ENCODE measurements around the gene MAST4.

The MAST4 gene

DNA sequence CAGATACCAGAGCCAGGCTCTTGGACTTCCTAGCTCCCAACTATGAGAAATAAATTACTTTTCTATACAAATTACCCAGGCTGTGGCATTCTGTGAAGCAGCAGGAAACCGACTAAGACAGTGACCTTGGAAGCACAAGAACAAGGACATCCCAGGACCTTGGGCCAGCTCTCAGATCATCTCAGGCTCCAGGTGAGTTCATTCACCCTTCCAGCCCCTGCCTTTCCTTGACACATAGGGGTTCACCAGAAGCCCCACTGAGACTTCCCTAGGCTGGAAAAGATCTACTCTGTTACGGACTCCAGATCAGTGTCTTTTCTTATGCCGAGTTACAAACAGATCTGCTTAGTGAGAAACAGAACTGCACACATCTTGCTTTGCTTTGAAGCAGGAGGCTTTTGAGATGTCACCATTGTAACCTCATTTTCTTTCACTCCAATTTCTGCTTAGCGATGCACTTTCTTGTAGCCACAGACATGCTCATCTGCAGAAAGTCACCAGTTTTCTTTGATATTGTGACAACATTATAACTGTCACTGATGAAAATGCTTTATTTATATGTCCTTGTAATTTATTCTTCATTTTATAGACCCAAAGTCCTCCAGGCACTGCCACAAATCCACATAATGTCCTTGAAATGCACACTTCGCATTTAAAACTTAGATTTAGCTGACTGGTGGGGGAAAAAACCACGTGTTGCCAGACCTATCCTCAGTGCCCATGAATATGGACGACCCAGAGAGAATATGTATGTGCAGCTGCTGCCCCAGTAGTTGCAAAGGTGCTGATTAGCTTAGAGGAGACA is 592.3 kb downstream of the MAST4 start:
- no peak for DNase-seq (ENCODE audit: low read depth)

GRCh38 chr5:67189079-67189354 is 592.8 kb downstream of the MAST4 start:
- no peak for DNase-seq (ENCODE audit: low read depth)

GRCh38 chr5:67189931-67190330 is 593.7 kb downstream of the MAST4 start:
- no peak for DNase-seq (ENCODE audit: low read depth)

- DNase-seq (ENCODE audit: low read depth): no peak
Observed at GRCh38 chr5:67190410-67190809, 594.2 kb downstream of the MAST4 start.

DNA sequence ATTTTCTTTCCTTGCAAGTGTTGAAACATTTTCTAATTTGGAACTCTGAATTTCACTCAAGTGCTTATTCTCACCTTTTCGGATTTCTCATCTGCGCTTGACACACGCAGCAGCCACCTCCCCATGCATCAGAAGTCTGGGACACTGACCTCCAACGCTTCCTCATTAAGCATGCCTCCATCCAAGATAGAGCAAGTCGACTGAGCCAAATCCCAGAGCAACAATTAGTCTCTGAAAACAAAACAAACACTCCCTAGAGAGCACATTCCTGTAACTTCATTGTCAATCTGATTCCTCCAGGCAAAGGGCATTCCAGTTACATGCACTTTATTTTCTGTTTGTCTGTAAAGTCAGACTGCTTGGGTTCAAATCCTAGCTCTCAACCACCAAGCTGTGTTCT is 594.7 kb downstream of the MAST4 start:
- DNase-seq (ENCODE audit: low read depth): no peak

DNA sequence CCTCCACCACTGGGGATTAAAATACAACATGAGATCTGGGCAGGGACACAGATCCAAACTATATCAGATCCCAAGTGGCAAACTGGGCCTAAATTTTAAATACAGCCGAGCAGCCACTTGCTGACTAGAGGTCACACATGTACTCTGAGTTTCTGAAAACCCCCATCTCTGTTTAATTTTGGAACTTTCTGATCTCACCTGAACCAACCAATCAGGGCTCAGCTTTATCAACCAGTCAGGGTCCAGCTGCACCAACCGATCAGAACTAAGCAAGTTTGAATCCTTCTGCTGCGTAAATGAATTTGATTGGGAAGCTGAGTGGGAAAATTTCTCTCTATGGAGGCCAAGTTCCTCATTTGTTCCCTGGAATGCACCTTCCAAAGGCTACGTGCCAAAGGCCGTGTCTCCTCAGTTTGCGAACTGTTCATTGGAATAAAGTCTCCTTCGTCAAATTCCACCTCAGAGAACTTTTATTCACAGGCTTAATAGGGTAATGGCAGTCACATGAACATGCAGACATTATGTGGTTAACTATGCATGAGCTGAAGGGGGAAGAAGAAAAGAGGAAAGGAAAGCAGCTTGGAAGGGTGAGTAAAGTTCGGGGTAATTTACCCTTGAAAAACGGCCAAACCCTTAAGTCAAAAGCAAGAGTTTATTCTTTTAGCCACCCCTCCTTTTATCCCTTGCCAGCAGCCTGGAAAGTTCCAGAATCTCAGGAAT is 596.7 kb downstream of the MAST4 start:
- DNase-seq (ENCODE audit: low read depth): no peak

DNA sequence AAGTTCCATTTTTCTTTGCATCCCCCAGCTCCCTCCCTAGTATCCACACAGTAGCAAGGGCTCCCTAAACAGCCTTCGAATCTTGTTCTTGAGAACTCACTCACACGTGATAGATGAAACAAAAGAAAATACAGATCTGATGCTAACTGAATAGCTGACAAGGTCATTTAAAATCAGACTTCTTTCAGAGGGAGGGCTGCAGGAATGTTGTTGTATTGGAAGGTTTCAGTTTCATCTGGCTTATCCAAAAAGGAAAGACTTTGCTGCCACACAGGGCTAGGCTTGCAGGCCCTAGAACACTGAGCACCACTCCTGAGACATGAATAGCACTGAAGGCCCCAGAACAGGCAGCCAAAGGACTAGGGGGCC is 597.2 kb downstream of the MAST4 start:
- no peak for DNase-seq (ENCODE audit: low read depth)

DNA sequence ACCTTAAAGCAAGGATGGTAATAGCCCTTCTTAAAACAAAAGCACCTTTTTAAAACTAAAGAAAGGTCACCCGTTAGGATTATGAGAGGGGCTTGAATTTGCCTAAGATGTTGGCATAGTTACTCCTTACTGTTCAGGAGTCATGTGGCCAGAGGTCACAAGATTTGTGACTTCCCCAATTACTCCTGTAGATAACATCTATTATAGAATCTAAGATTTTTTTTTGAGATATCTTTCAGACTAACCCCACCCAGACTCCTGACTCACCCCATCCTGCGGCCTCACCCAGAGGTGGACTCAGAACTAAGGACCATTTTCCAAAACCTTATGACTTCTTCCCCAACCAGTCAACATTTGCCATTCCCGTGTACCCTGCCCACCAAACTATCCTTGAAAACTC is 598.0 kb downstream of the MAST4 start:
- DNase-seq (ENCODE audit: low read depth): no peak

GRCh38 chr5:67195406-67196275 is 599.4 kb downstream of the MAST4 start:
- DNase-seq (ENCODE audit: low read depth): no peak

- no peak for DNase-seq (ENCODE audit: low read depth)
Observed at GRCh38 chr5:67196537-67197059, 600.4 kb downstream of the MAST4 start, which contains the start of gene CD180. CD180 (minus strand) TSS chr5:67196799; CDS start chr5:67196641, 158 bp downstream.

DNA sequence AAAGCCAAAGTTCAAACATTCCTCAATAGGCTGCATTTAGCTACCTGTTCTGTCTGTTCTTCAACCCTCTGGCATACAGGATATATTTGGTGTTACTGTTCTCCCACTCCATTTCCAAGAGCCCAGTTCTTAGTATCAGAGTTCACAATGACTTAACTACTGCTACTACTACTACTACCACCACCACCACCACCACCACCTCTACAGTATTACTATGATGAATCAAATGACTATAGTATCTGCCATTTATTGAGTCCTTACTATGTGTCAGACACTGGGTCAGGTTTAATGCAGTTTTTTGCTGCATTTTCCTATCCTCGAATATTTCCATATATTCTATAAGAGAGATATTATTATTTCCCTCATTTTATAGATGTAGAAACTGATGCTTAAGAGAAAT is 601.3 kb downstream of the MAST4 start:
- DNase-seq (ENCODE audit: low read depth): no peak

DNA sequence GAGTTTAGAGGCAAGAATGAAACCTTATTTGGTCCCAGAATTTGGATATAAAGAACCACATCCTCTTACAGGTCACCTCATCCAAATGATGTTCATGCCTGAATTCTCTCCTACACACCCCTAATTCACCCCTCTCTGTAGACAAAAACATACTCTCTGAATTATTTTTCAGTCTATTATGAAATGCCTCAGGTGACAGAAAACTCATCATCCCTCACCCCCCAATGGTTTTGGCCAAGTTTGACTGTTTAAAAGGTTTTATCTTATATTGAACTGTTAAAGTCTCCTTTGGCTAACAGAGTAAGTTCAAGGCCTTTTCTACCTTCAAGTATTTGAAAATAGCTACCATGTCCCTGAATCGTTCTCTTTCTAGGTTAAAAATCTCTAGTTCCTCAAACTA is 602.7 kb downstream of the MAST4 start:
- DNase-seq (ENCODE audit: low read depth): no peak

GRCh38 chr5:67199859-67200258 is 603.7 kb downstream of the MAST4 start:
- DNase-seq (ENCODE audit: low read depth): no peak

DNA sequence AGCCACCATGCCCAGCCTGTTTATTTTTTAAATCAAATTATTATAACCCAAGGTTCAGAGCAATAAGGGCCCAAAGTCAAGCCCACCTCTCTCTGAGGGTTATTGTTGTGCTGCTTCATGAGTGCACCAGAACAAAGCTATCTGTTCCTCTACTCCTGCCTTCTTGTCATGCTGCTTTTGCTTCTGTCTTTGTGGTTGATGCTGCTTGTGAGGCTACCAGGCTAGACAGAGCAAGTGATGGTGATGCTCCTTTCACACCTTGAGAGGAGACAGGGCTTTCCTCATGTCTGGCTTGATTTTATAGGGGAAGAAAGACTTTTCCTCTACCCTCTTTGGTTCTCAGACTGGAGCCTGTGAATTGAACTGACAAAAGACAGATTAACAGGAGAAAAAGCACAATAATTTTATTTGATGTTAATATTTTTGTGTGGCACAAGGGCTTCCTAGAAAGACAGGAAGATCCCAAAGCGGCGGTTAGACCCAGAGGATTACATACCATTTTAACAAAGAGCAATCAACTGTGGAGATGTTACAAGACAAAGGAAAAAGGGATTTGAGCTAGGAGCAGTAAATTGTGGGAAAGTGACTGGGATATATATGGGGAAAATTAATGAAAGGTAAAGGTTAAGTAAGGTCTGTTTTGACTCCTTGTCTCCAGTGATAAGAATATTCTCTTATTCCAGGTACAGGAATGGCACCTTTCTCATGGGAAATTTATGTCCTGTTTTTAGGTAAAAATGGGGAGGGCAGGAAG is 604.8 kb downstream of the MAST4 start:
- no peak for DNase-seq (ENCODE audit: low read depth)

- no peak for DNase-seq (ENCODE audit: low read depth)
Observed at GRCh38 chr5:67201897-67202549, 605.8 kb downstream of the MAST4 start.

GRCh38 chr5:67202828-67203227 is 606.6 kb downstream of the MAST4 start:
- DNase-seq (ENCODE audit: low read depth): no peak

- no peak for DNase-seq (ENCODE audit: low read depth)
Observed at GRCh38 chr5:67203701-67204074, 607.5 kb downstream of the MAST4 start.

GRCh38 chr5:67204821-67205220 is 608.6 kb downstream of the MAST4 start:
- DNase-seq (ENCODE audit: low read depth): no peak

DNA sequence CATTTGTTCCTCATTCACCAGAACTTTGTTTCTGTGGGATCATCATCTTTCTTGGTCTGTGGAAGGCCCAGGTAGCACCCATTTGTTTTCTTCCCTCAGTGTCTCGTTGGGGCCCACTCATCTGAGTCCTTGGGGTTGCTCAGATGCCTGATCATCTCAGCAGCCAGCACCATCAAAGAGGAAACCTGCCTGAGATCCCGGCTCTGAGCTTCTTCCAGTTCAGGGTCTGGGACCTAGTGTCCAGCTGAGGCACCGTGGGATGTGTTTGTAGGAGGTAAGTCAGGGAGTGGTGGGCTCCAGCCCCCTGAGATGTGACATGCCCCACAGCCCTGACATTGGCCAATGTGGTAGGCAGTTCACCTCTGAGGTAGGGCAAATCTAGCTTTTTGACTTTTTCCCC is 609.8 kb downstream of the MAST4 start:
- no peak for DNase-seq (ENCODE audit: low read depth)

DNA sequence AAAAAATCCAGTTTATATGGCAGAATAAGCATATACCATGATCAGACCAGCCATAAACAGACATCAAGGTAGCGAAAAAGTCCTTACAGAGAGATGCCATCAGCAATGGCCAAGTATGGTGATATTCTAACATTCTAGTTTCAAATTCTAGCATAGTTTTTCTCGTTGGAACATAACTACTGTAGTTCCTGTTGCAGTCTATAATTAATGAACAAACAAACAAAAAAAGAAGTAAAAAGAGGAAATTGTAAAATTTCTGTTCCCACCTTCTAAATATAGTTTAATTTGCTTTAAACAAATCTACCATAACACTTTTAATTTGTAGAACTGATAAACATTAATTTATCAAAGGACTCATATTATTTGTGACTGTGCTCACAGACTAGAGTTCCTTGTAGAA is 610.3 kb downstream of the MAST4 start:
- DNase-seq (ENCODE audit: low read depth): no peak

DNA sequence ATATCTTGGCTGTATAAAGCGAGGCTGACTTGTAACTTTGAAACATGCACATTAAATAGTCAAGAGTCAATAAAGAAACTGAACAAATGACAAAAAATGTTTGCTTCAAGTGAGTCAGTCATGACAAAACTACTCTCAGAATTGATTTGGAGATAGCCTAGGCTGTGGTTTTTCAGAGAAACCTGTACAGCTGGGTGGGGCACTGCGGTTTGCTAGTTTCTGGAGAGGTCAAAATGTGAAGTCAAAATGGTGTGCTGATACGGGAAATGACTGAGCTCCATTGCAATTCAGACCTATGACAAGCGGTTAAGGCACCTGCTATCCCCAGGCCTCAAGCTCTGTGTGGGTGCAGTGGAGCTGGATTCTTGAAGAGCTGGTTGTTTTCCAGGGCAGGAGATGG is 610.7 kb downstream of the MAST4 start:
- DNase-seq (ENCODE audit: low read depth): no peak
